ENCODE results near the gene POTEG. TPM values are rescaled to one million over a fixed set of nuclear protein-coding genes. Genes with fewer than 3 reads are reported as not detected.
"Not testable (repeated sequence)": the region's sequence is repeated elsewhere in the genome, so short reads cannot be mapped to it uniquely, and the experiment has no call there.

Gene POTEG
- total RNA-seq, 4 donors from 2014 or later: not detected

DNA sequence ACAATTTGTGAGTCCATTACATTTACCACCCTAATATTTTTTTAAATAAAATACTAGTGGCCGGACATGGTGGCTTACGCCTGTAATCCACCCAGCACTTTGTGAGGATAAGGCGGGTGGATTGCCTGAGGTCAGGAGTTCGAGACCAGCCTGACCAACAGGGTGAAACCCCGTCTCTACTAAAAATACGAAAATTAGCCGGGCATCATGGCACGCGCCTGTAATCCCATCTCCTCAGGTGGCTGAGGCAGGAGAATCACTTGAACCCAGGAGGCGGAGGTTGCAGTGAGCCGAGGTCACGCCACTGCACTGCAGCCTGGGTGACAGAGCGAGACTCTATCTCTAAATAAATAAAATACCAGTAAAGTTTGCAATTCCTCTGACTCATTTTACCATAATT lies 25.6 kb downstream of the POTEG start:
- in situ Hi-C loops (cut with MboI; ENCODE audit: low sequenced_read_pairs in 4 of 4); H3K27ac ChIP-seq; H3K4me3 ChIP-seq; ATAC-seq; H3K9me3 ChIP-seq; intact Hi-C loops (cut with DNase I; ENCODE audit: low total_unique reads); H3K36me3 ChIP-seq; H3K27me3 ChIP-seq; H3K4me1 ChIP-seq; DNase-seq: not testable (repeated sequence)

DNA sequence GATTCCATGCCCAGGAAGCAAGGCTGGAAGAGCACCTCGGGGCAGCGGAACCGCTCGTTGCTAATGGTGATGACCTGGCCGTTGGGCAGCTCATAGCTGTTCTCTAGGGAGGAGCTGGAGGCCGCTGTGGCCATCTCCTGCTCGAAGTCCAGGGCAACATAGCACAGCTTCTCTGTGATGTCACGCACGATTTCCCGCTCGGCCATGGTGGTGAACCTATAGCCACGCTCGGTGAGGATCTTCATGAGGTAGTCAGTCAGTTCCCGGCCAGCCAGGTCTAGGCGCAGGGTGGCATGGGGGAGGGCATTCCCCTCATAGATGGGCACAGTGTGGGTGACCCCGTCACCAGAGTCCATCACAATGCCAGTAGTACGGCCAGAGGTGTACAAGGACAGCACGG lies 32.0 kb downstream of the POTEG start:
- in situ Hi-C loops (cut with MboI; ENCODE audit: low sequenced_read_pairs in 4 of 4); H3K27ac ChIP-seq; intact Hi-C loops (cut with DNase I; ENCODE audit: low total_unique reads); H3K4me1 ChIP-seq; H3K4me3 ChIP-seq; DNase-seq; H3K9me3 ChIP-seq; H3K36me3 ChIP-seq; H3K27me3 ChIP-seq; ATAC-seq: not testable (repeated sequence)

DNA sequence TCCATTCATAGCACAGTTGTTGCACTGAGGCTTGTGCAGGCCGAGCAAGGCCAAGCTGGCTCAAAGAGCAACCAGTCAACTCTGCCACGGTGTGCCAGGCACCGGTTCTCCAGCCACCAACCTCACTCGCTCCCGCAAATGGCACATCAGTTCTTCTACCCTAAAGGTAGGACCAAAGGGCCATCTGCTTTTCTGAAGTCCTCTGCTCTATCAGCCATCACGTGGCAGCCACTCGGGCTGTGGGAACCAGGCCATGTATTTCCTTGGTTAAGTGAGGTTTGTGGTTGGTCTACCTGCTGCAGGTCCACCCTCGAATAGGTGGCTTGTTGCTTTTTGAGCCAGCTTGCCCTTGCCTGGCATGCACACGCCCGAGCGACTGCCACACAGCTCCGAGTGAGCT lies 39.4 kb downstream of the POTEG start:
- in situ Hi-C loops (cut with MboI; ENCODE audit: low sequenced_read_pairs in 4 of 4); H3K27me3 ChIP-seq; DNase-seq; H3K36me3 ChIP-seq; H3K4me3 ChIP-seq; ATAC-seq; H3K9me3 ChIP-seq; H3K4me1 ChIP-seq; H3K27ac ChIP-seq; intact Hi-C loops (cut with DNase I; ENCODE audit: low total_unique reads): not testable (repeated sequence)

DNA sequence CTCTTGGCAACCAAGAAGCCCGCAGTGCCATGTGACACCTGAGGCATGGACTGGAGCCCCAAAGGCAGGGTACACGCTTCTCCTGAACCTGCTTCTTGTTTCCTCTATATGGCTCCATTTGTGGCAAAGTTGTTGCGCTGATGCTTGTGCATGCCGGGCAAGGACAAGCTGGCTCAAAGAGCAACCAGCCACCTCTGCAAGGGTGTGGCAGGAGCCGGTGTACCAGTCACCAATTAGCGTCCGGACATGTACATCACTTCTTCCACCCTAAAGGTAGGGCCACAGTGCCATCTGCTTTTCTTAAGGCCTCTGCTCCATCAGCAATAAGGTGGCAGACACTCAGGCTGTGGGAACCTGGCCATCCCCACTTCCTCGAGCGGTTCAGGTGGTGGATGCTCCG lies 43.9 kb downstream of the POTEG start:
- H3K36me3 ChIP-seq; H3K27ac ChIP-seq; in situ Hi-C loops (cut with MboI; ENCODE audit: low sequenced_read_pairs in 4 of 4); ATAC-seq; H3K9me3 ChIP-seq; H3K4me1 ChIP-seq; H3K27me3 ChIP-seq; intact Hi-C loops (cut with DNase I; ENCODE audit: low total_unique reads); H3K4me3 ChIP-seq; DNase-seq: not testable (repeated sequence)

DNA sequence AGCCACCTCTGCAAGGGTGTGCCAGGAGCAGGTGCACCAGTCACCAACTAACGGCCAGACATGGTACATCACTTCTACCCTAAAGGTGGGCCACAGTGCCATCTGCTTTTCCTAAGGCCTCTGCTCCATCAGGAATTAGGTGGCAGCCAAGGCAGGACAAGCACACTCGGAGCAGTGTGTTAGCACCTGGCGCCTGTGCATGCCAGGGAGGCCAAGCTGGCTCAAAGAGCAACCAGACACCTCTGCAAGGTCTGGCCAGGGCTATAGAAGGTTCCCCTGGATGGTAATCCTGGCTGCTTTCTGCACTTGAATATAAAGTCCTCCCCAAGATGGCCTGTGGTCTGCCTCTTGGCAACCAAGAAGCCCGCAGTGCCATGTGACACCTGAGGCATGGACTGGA lies 45.4 kb downstream of the POTEG start:
- intact Hi-C loops (cut with DNase I; ENCODE audit: low total_unique reads); ATAC-seq; H3K36me3 ChIP-seq; H3K4me3 ChIP-seq; in situ Hi-C loops (cut with MboI; ENCODE audit: low sequenced_read_pairs in 4 of 4); DNase-seq; H3K4me1 ChIP-seq; H3K27ac ChIP-seq; H3K9me3 ChIP-seq; H3K27me3 ChIP-seq: not testable (repeated sequence)

DNA sequence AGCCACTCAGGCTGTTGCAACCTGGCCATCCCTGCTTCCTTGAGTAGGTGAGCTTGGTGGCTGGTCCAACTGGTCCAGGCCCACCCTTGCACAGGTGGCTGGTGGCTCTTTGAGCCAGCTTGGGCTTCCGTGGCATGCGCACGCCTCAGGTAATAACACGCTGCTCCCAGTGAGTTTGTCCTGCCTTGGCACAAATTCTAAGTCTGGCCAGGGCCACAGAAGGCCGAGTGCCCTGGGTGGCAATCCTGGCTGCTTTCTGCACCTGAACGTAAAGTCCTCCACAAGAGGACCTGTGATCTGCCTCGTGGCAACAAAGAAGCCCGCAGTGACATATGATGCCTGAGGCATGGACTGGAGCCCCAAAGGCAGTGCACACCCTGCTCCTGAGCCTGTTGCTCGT lies 47.1 kb downstream of the POTEG start:
- H3K27ac ChIP-seq; DNase-seq; H3K9me3 ChIP-seq; in situ Hi-C loops (cut with MboI; ENCODE audit: low sequenced_read_pairs in 4 of 4); H3K4me1 ChIP-seq; ATAC-seq; intact Hi-C loops (cut with DNase I; ENCODE audit: low total_unique reads); H3K36me3 ChIP-seq; H3K4me3 ChIP-seq; H3K27me3 ChIP-seq: not testable (repeated sequence)

DNA sequence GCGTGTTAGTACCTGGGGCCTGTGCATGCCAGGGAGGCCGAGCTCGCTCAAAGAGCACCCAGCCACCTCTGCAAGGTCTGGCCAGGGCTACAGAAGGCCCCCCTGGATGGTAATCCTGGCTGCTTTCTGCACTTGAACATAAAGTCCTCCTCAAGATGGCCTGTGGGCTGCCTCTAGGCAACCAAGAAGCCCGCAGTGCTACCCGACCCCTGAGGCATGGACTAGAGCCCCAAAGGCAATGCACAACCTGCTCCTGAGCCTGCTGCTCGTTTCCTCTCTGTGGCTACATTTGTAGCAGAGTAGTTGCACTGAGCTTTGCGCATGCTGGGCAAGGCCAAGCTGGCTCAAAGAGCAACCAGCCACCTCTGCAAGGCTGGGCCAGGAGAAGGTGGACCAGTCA lies 47.8 kb downstream of the POTEG start:
- in situ Hi-C loops (cut with MboI; ENCODE audit: low sequenced_read_pairs in 4 of 4); H3K9me3 ChIP-seq; intact Hi-C loops (cut with DNase I; ENCODE audit: low total_unique reads); H3K27me3 ChIP-seq; H3K36me3 ChIP-seq; H3K27ac ChIP-seq; H3K4me3 ChIP-seq; DNase-seq; H3K4me1 ChIP-seq; ATAC-seq: not testable (repeated sequence)

DNA sequence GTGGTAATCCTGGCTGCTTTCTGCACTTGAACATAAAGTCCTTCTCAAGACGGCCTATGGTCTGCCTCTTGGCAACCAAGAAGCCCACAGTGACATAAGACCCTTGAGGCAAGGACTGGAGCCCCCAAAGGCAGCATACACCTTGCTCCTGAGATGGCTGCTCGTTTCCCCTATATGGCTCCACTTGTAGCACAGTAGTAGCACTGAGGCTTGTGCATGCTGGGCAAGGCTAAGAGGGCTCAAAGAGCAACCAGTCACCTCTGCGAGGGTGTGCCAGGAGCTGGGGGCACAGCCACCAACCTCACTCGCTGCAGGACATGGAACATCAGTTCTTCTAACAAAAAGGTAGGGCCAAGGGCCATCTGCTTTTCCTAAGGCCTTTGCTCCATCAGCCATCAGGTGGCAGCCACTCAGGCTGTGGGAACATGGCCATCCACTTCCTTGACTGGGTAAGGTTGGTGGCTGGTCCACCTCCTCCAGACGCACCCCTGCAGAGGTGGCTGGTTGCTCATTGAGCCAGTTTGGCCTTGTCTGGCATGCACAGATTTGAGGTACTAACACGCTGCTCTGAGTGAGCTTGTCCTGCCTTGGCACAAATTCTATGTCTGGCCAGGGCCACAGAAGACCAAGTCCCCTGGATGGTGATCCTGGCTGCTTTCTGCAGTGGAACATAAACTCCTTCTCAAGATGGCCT lies 49.9 kb downstream of the POTEG start:
- DNase-seq; H3K4me3 ChIP-seq; intact Hi-C loops (cut with DNase I; ENCODE audit: low total_unique reads); in situ Hi-C loops (cut with MboI; ENCODE audit: low sequenced_read_pairs in 4 of 4); H3K27me3 ChIP-seq; H3K27ac ChIP-seq; H3K4me1 ChIP-seq; H3K9me3 ChIP-seq; ATAC-seq; H3K36me3 ChIP-seq: not testable (repeated sequence)

DNA sequence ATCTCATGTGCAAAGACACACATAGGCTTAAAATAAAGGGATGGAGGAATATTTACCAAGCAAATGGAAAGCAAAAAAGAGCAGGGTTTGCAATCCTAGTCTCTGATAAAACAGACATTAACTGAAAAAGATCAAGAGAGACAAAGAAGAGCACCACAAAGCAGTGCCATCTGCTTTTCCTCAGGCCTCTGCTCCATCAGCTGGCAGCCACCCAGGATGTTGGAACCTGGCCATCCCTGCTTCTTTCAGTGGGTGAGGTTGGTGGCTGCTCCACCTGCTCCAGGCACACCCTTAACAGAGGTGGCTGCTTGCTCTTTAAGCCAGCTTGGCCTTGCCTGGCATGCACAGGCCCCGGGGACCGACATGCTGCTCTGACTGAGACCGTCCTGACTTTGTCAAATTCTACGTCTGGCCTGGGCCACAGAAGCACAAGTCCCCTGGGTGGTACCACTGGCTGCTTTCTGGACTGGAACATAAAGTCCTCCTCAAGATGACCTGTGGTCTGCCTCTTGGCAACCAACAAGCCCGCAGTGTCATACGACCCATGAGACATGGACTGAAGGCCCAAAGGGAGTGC lies 51.0 kb downstream of the POTEG start:
- H3K27me3 ChIP-seq; H3K36me3 ChIP-seq; DNase-seq; intact Hi-C loops (cut with DNase I; ENCODE audit: low total_unique reads); H3K4me3 ChIP-seq; ATAC-seq; H3K4me1 ChIP-seq; in situ Hi-C loops (cut with MboI; ENCODE audit: low sequenced_read_pairs in 4 of 4); H3K27ac ChIP-seq; H3K9me3 ChIP-seq: not testable (repeated sequence)

DNA sequence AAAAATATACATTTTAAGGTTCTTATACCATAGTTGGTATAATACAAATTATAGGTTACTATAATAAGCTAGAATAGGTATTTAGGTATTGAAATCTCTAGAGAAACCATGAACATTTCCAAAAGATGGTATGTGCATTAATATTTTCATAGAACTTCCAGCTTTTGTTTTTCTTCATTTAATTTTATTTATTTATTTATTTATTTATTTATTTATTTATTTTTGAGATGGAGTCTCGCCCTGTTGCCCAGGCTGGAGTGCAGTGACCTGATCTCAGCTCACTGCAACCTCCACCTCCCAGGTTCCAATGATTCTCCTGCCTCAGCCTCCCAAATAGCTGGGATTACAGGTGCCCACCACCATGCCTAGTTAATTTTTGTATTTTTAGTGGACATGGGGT lies 54.0 kb downstream of the POTEG start:
- in situ Hi-C loops (cut with MboI; ENCODE audit: low sequenced_read_pairs in 4 of 4); H3K27me3 ChIP-seq; ATAC-seq; H3K4me1 ChIP-seq; H3K9me3 ChIP-seq; H3K4me3 ChIP-seq; intact Hi-C loops (cut with DNase I; ENCODE audit: low total_unique reads); DNase-seq; H3K27ac ChIP-seq; H3K36me3 ChIP-seq: not testable (repeated sequence)

DNA sequence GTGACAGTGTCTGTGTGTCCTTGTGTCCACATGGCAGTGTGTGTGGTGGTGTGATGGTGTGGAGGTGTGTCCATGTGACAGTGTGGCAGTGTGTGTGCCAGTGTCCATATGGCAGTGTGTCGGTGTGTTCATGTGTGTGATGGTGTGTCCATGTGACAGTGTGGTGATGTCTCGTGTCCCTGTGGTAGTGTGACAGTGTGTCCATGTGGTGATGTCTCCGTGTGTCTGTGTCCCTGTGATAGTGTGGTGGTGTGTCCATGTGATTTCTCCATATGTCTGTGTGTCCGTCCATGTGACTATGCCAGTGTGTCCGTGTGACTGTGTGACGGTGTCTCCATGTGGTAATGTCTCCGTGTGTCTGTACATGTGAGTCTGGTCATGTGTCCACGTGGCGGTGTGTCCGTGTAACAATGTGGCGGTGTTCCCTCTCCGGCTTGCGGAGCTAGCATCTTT lies 59.7 kb downstream of the POTEG start:
- ATAC-seq: not testable (repeated sequence)

DNA sequence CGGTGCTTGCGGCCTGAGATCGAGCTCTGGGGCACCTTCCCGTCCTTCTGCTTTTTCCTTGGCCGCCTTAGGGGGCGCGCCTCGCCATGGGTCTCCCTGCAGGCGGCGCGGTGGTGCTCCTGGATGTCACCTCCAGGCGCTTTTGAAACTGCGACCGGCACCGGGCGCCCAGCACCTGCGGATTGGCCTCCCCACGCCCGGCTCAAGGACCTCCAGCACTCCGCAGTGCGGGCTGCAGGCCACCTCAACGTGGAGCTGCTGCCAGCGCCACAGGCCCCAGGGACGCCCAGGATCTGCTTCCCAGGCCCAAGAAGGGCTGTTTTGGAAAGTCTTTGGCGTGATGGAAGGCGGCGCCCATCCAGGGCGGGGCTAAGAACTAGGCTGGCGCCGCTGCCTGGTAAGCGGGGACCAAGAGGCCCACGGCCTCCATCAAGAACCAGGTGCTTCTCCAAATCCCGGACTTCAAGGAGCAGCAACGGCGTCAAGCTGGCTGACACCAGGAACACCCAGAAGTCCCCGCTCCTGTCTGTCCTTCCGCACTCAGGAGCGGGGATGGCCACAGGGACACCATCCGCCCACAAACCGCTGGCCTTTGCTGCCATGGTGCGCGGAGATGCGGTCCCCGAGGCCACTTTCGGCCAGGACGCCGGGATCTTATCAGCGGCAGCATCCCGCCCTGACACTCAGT lies 61.2 kb downstream of the POTEG start:
- H3K27ac ChIP-seq; DNase-seq; H3K27me3 ChIP-seq; ATAC-seq; H3K4me1 ChIP-seq; intact Hi-C loops (cut with DNase I; ENCODE audit: low total_unique reads); H3K4me3 ChIP-seq; H3K36me3 ChIP-seq; H3K9me3 ChIP-seq; in situ Hi-C loops (cut with MboI; ENCODE audit: low sequenced_read_pairs in 4 of 4): not testable (repeated sequence)

More for the DNA sequence above, 59.7 kb downstream of the POTEG start:
- H3K4me1 ChIP-seq; DNase-seq; H3K27me3 ChIP-seq; H3K36me3 ChIP-seq; in situ Hi-C loops (cut with MboI; ENCODE audit: low sequenced_read_pairs in 4 of 4); intact Hi-C loops (cut with DNase I; ENCODE audit: low total_unique reads); H3K9me3 ChIP-seq; H3K4me3 ChIP-seq; H3K27ac ChIP-seq: not testable (repeated sequence)

Data from gastrocnemius medialis (tissue), 4 donors.